Lung microvascular endothelial cell (primary cell): Measurements from ENCODE around the gene NXPH1. TPM values are rescaled to one million over a fixed set of nuclear protein-coding genes. Genes with fewer than 3 reads are reported as not detected.
"Not testable (repeated sequence)": the region's sequence is repeated elsewhere in the genome, so short reads cannot be mapped to it uniquely, and the experiment has no call there.

Experiments used
- DNase-seq, 2 donors: peaks; one replicate each; pipeline versions ENCODE4 v3.0.0 to v3.0.0-alpha.2; 2010; ENCODE audit warnings: low read depth in 2 of 2
- total RNA-seq: library from RNA; depleted of rRNA; stranded (reverse); fragments of >200 nt; gene quantifications from 2 replicates; pipeline ENCODE4 v1.2.1, GENCODE V29; 2014

The NXPH1 gene
- total RNA-seq, 1 donor from 2014 or later = not detected

- no peak for DNase-seq
Measured at GRCh38 chr7:8684426-8684825, 251.0 kb downstream of the NXPH1 start.

- no peak for DNase-seq
Measured at GRCh38 chr7:8699875-8700624, 266.6 kb downstream of the NXPH1 start.

GRCh38 chr7:8702807-8703206 lies 269.4 kb downstream of the NXPH1 start:
- no peak for DNase-seq

- no peak for DNase-seq
Measured at GRCh38 chr7:8710124-8710523, 276.7 kb downstream of the NXPH1 start.

- no peak for DNase-seq
Measured at GRCh38 chr7:8714791-8715190, 281.4 kb downstream of the NXPH1 start.

- no peak for DNase-seq
Measured at GRCh38 chr7:8719102-8719501, 285.7 kb downstream of the NXPH1 start.

- DNase-seq = peak; percentile 3 to 17
Measured at GRCh38 chr7:8724080-8724718, 290.8 kb downstream of the NXPH1 start.

- not testable (repeated sequence) for DNase-seq
Measured at GRCh38 chr7:8731756-8732155, 298.3 kb downstream of the NXPH1 start.

- no peak for DNase-seq
Measured at GRCh38 chr7:8739837-8740236, 306.4 kb downstream of the NXPH1 start.

GRCh38 chr7:8742837-8743236 lies 309.4 kb downstream of the NXPH1 start:
- DNase-seq = no peak

- DNase-seq = no peak
Measured at GRCh38 chr7:8747338-8747737, 313.9 kb downstream of the NXPH1 start.

- no peak for DNase-seq
Measured at GRCh38 chr7:8751557-8752231, 318.3 kb downstream of the NXPH1 start.

- DNase-seq = no peak
Measured at GRCh38 chr7:8753355-8753754, 319.9 kb downstream of the NXPH1 start.

- DNase-seq = no peak
Measured at GRCh38 chr7:8761731-8762130, 328.3 kb downstream of the NXPH1 start.

GRCh38 chr7:8762803-8763202 lies 329.4 kb downstream of the NXPH1 start:
- no peak for DNase-seq

- DNase-seq = no peak
Measured at GRCh38 chr7:8765374-8765773, 332.0 kb downstream of the NXPH1 start.

- DNase-seq = no peak
Measured at GRCh38 chr7:8773518-8773917, 340.1 kb downstream of the NXPH1 start.

GRCh38 chr7:8778459-8778858 lies 345.1 kb downstream of the NXPH1 start:
- no peak for DNase-seq

- no peak for DNase-seq
Measured at GRCh38 chr7:8781166-8781565, 347.8 kb downstream of the NXPH1 start.

GRCh38 chr7:8783229-8783628 lies 349.8 kb downstream of the NXPH1 start:
- no peak for DNase-seq

- no peak for DNase-seq
Measured at GRCh38 chr7:8785081-8785480, 351.7 kb downstream of the NXPH1 start.

- no peak for DNase-seq
Measured at GRCh38 chr7:8800986-8801385, 367.6 kb downstream of the NXPH1 start.
